Naive thymus-derived CD4-positive, alpha-beta T cell (primary cell): ENCODE results near the gene EGFL7. TPM values are rescaled to one million over a fixed set of nuclear protein-coding genes. Genes with fewer than 3 reads are reported as not detected.
A peak's percentile ranks its signal among the peaks of the same experiment; 100 is the strongest.

Experiments
- ATAC-seq: fragments of 150-1000 bp; cut with Tn5 transposase; 2 replicates; pipeline ENCODE4 v1.10.0; 2021; ENCODE audit warnings: mild to moderate bottlenecking, moderate library complexity
- CTCF ChIA-PET: fragments of 350-600 bp; sonication (Branson Sonifier 250); formaldehyde crosslinking; loops from one replicate; lab custom pipeline; 2021; ENCODE audit warnings: antibody characterized with exemption; lab: Charles Lee
- POLR2A ChIA-PET: fragments of 350-600 bp; sonication (Branson Sonifier 250); formaldehyde crosslinking; loops from one replicate; lab custom pipeline; 2021; ENCODE audit warnings: antibody characterized with exemption, inconsistent platforms; lab: Charles Lee
- DNase-seq, 9 donors: peaks; one replicate each; pipeline versions ENCODE4 v3.0.0 to v3.0.0-alpha.2; 2020 to 2022; ENCODE audit warnings: mixed read lengths in 1 of 9
- H3K27ac ChIP-seq: one replicate; pipeline ENCODE4 v1.7.0; 2013; ENCODE audit warnings: mild to moderate bottlenecking, low read depth, low read length, moderate library complexity
- H3K27me3 ChIP-seq, 2 donors: one replicate each; pipeline ENCODE4 v1.7.0; 2013; ENCODE audit warnings: low read length in 2 of 2, mild to moderate bottlenecking in 2 of 2, moderate library complexity in 2 of 2; ENCODE audit not compliant: control insufficient read depth in 2 of 2, insufficient read depth in 2 of 2
- H3K36me3 ChIP-seq, 3 experiments: 1 replicate in 2 of 3; 2 replicates in 1 of 3; pipeline ENCODE4 v1.7.0; 2013; ENCODE audit warnings: low read length in 3 of 3, mild to moderate bottlenecking in 3 of 3, moderate library complexity in 1 of 3; ENCODE audit not compliant: insufficient read depth in 3 of 3, control insufficient read depth in 2 of 3
- H3K4me1 ChIP-seq, 2 donors: one replicate each; pipeline ENCODE4 v1.7.0; 2013; ENCODE audit warnings: low read length in 2 of 2, mild to moderate bottlenecking in 2 of 2, moderate library complexity in 1 of 2; ENCODE audit not compliant: control insufficient read depth in 2 of 2, insufficient read depth in 2 of 2
- H3K4me3 ChIP-seq: 2 replicates; pipeline ENCODE4 v1.7.0; 2013; ENCODE audit warnings: mild to moderate bottlenecking, low read length
- H3K9me3 ChIP-seq, 3 experiments: 1 replicate in 2 of 3; 2 replicates in 1 of 3; pipeline ENCODE4 v1.7.0; 2013; ENCODE audit warnings: low read length in 3 of 3; ENCODE audit not compliant: control insufficient read depth in 2 of 3
- H3K27ac Mint-ChIP-seq, 9 donors: one replicate each; pipeline ENCODE4 v1.8.0; 2020 to 2022; ENCODE audit warnings: mixed read lengths in 9 of 9, mild to moderate bottlenecking in 8 of 9, moderate library complexity in 5 of 9, inconsistent platforms in 2 of 9
- H3K27me3 Mint-ChIP-seq, 5 donors: one replicate each; pipeline ENCODE4 v1.8.0; 2021 to 2022; ENCODE audit warnings: mixed read lengths in 5 of 5, mild to moderate bottlenecking in 1 of 5
- H3K36me3 Mint-ChIP-seq, 5 donors: one replicate each; pipeline ENCODE4 v1.8.0; 2020 to 2022; ENCODE audit warnings: mixed read lengths in 5 of 5, mild to moderate bottlenecking in 3 of 5, inconsistent platforms in 1 of 5
- H3K4me1 Mint-ChIP-seq, 7 donors: one replicate each; pipeline ENCODE4 v1.8.0; 2020 to 2022; ENCODE audit warnings: mixed read lengths in 7 of 7, mild to moderate bottlenecking in 3 of 7, inconsistent platforms in 1 of 7
- H3K4me3 Mint-ChIP-seq, 10 donors: one replicate each; pipeline ENCODE4 v1.8.0; 2020 to 2022; ENCODE audit warnings: mild to moderate bottlenecking in 10 of 10, mixed read lengths in 10 of 10, moderate library complexity in 6 of 10, inconsistent platforms in 2 of 10
- H3K9me3 Mint-ChIP-seq, 11 donors: one replicate each; pipeline ENCODE4 v1.8.0; 2020 to 2022; ENCODE audit warnings: mixed read lengths in 11 of 11, mild to moderate bottlenecking in 4 of 11, inconsistent platforms in 1 of 11, moderate library complexity in 1 of 11
- intact Hi-C, 2 donors: fragments of 100-400 bp; cut with micrococcal nuclease; formaldehyde crosslinking; loops; one replicate each; pipeline ENCODE4 v1.15.1; 2023
- polyA plus RNA-seq, 2 donors: library from polyadenylated mRNA; unstranded; fragments of 300-500 nt; fragmentation: Illumina TruSeq; gene quantifications; one replicate each; pipeline ENCODE4 v1.2.3, GENCODE V29; 2021
- total RNA-seq, 6 experiments: library from RNA in 5 of 6; stranded (reverse) in 5 of 6; gene quantifications; 1 replicate in 5 of 6; 2 replicates in 1 of 6; pipeline ENCODE4 v1.2.3 and lab custom pipeline; 2021 to 2026

EGFL7 gene
- total and polyA plus RNA-seq, 7 experiments from 2014 or later, result 0.56 to 2.3 (median 0.97) TPM; not detected in 4

- H3K27ac Mint-ChIP-seq, result no peak overlapping the region
- peak overlapping the region; percentile 24 to 83 (median 70) for H3K4me3 Mint-ChIP-seq
- POLR2A ChIA-PET, result no interaction called here
- intact Hi-C loops, result no loop called here
- ATAC-seq (peak; percentile 33), DNase-seq (no peak)
- H3K27me3 ChIP-seq, result peaks cover 5% of the 10 kb centered on the region in 2 donors
- H3K9me3 Mint-ChIP-seq, result no peaks in the 10 kb centered on the region
- H3K36me3 Mint-ChIP-seq, result no peaks in the 10 kb centered on the region
- no peaks in the 10 kb centered on the region for H3K9me3 ChIP-seq
- peaks cover 0 to 4% of the 10 kb centered on the region in 2 donors for H3K4me1 ChIP-seq
- H3K4me1 Mint-ChIP-seq, result peaks cover 0 to 6% (median 0%) of the 10 kb centered on the region in 7 donors
- peaks cover 0 to 16% (median 8%) of the 10 kb centered on the region in 5 donors for H3K27me3 Mint-ChIP-seq
- CTCF ChIA-PET, result interaction anchor here (0.6 kb wide), 1 partner anchor 1369 kb away, joined by 4 read pairs; no protein-coding TSS in a partner anchor
- no peak overlapping the region for H3K4me3 ChIP-seq
- no peaks in the 10 kb centered on the region for H3K36me3 ChIP-seq
- H3K27ac ChIP-seq, result no peak overlapping the region
These were observed 2.5 kb downstream of the EGFL7 start for GRCh38 chr9:136665111-136665703.

- POLR2A ChIA-PET, result no interaction called here
- DNase-seq (peak in 1 of 9 donors; percentile 58), ATAC-seq (peak; percentile 63)
- Mint-ChIP-seq H3K27me3 (peaks cover 0 to 14% (median 8%) of the 10 kb centered on the region in 5 donors), H3K36me3 (no peaks in the 10 kb centered on the region), H3K9me3 (no peaks in the 10 kb centered on the region), H3K4me1 (peaks cover 0 to 6% (median 0%) of the 10 kb centered on the region in 7 donors), H3K27ac (no peak overlapping the region), H3K4me3 (peak overlapping the region in 1 of 10 donors; percentile 73)
- no peak overlapping the region for H3K4me3 ChIP-seq
- no peak overlapping the region for H3K27ac ChIP-seq
- intact Hi-C loops, result no loop called here
- peaks cover 0 to 4% of the 10 kb centered on the region in 2 donors for H3K4me1 ChIP-seq
- peaks cover 5% of the 10 kb centered on the region in 2 donors for H3K27me3 ChIP-seq
- no peaks in the 10 kb centered on the region for H3K36me3 ChIP-seq
- CTCF ChIA-PET, result no interaction called here
- no peaks in the 10 kb centered on the region for H3K9me3 ChIP-seq
These were observed 3.1 kb downstream of the EGFL7 start for GRCh38 chr9:136665704-136666371.

DNA sequence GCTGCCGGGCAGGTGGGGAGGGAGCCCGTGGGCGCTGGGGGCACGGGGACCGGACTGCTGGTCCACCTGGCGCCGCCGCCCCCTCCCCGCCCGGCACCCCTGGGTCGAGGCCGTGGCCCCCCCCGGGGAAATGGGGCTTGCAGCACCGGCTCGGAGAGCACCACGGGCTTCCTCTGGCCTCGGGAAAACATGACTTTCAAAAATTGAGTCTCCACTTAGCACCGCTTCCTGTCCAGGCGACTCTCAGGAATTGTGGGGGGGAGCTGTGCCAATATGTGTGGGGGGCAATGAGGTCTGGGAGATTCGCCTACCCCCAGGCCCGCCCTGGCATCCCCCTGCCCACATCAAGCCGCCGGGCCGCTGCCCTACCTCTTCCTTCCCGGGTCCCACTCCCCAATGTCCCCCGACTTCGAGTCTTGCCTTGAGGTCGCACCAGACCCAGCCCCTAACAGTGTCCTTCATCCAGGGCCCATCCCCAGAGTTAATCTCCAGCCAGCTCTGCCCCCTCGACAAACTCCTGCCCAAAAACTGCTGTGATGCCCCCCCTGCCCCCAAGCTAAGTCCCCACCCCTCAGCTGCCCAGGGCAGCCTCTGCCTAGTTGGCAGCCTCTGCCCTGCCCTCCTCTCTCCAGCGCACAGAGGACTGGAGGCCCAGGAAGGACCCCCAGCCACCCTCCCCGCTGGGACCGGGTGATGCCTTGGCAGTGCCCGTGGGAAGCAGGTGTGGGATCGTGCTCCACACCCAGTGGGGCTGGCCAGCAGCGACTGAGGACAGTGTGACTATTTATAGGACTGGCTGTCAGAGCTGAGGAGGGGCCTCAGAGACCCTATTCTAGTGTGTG is 3.9 kb downstream of the EGFL7 start:
- Histone ChIP-seq H3K9me3 (no peaks in the 10 kb centered on the region), H3K4me1 (peaks cover 0 to 4% of the 10 kb centered on the region in 2 donors), H3K27ac (no peak overlapping the region), H3K27me3 (peaks cover 5% of the 10 kb centered on the region in 2 donors), H3K36me3 (no peaks in the 10 kb centered on the region), H3K4me3 (no peak overlapping the region)
- H3K4me1 Mint-ChIP-seq, result peaks cover 0 to 6% (median 0%) of the 10 kb centered on the region in 7 donors
- no peaks in the 10 kb centered on the region for H3K9me3 Mint-ChIP-seq
- ChIA-PET CTCF (no interaction called here), POLR2A (no interaction called here)
- intact Hi-C loops, result no loop called here
- H3K27ac Mint-ChIP-seq, result no peak overlapping the region
- no peaks in the 10 kb centered on the region for H3K36me3 Mint-ChIP-seq
- H3K27me3 Mint-ChIP-seq, result peaks cover 0 to 14% (median 8%) of the 10 kb centered on the region in 5 donors
- ATAC-seq, result no peak
- DNase-seq, result no peak
- peak overlapping the region in 8 of 10 donors; percentile 30 to 73 (median 54) for H3K4me3 Mint-ChIP-seq

- intact Hi-C loops, result no loop called here
- ATAC-seq, result no peak
- Mint-ChIP-seq H3K27ac (no peak overlapping the region), H3K27me3 (peaks cover 0 to 14% (median 8%) of the 10 kb centered on the region in 5 donors), H3K36me3 (no peaks in the 10 kb centered on the region), H3K9me3 (no peaks in the 10 kb centered on the region), H3K4me3 (peak overlapping the region in 1 of 10 donors; percentile 73), H3K4me1 (peaks cover 0 to 6% (median 0%) of the 10 kb centered on the region in 7 donors)
- Histone ChIP-seq H3K36me3 (no peaks in the 10 kb centered on the region), H3K9me3 (no peaks in the 10 kb centered on the region), H3K27ac (no peak overlapping the region), H3K4me1 (peaks cover 0 to 4% of the 10 kb centered on the region in 2 donors), H3K4me3 (no peak overlapping the region), H3K27me3 (peaks cover 5% of the 10 kb centered on the region in 2 donors)
- POLR2A ChIA-PET, result no interaction called here
- CTCF ChIA-PET, result no interaction called here
- DNase-seq, result no peak
These were observed 4.7 kb downstream of the EGFL7 start for GRCh38 chr9:136667214-136667939.

DNA sequence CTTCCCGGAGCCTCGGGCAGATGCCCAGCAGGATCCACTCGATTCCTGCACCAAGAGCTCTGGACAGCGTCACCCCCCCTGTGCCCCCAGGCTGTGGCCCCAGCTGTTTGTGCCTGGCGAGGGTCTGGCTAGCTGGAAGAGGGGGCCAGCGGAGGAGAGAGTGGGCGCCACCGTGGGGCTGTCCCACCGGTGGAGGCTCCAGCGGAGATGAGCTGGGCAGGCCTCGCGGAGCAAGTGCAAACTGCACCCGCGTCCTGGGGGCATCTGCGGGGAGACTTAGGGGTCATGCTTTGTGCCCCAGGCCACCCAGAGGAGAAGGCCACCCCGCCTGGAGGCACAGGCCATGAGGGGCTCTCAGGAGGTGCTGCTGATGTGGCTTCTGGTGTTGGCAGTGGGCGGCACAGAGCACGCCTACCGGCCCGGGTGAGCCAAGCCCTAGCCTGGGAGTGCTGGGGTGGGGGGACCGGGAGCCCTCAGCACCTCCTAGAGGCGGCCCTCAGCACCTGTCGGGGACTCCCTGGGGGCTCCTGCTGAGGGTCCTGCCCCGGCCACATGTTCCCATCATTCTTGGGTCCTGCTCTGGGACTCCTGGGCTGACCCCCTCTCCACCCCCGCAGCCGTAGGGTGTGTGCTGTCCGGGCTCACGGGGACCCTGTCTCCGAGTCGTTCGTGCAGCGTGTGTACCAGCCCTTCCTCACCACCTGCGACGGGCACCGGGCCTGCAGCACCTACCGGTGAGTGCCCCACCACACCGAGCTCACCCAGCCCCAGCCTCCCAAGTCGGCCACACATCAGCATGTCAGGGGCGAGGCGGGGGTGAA is 5.4 kb downstream of the EGFL7 start:
- H3K4me3 ChIP-seq, result no peak overlapping the region
- peaks cover 0 to 4% of the 10 kb centered on the region in 2 donors for H3K4me1 ChIP-seq
- no peak overlapping the region for H3K4me3 Mint-ChIP-seq
- no peak overlapping the region for H3K27ac Mint-ChIP-seq
- DNase-seq (no peak), ATAC-seq (no peak)
- CTCF ChIA-PET, result no interaction called here
- H3K27me3 Mint-ChIP-seq, result peaks cover 0 to 14% (median 8%) of the 10 kb centered on the region in 5 donors
- POLR2A ChIA-PET, result interaction anchor here (1.5 kb wide), 1 partner anchor 59 kb away, joined by 7 read pairs; no protein-coding TSS in a partner anchor
- H3K9me3 ChIP-seq, result no peaks in the 10 kb centered on the region
- H3K27ac ChIP-seq, result no peak overlapping the region
- intact Hi-C loops, result no loop called here
- no peaks in the 10 kb centered on the region for H3K36me3 Mint-ChIP-seq
- peaks cover 5% of the 10 kb centered on the region in 2 donors for H3K27me3 ChIP-seq
- no peaks in the 10 kb centered on the region for H3K9me3 Mint-ChIP-seq
- peaks cover 0 to 6% (median 0%) of the 10 kb centered on the region in 7 donors for H3K4me1 Mint-ChIP-seq
- no peaks in the 10 kb centered on the region for H3K36me3 ChIP-seq
